Measurements from ENCODE around the gene SYNGR4.
A peak's percentile ranks its signal among the peaks of the same experiment; 100 is the strongest.

Gene SYNGR4

GRCh38 chr19:48373567-48373966 lies 9.4 kb downstream of the SYNGR4 start:
- no peak for TF ChIP-seq ZFX (IDR thresholded peaks at IDR 0.05; ENCODE audit: borderline replicate concordance)
- TF ChIP-seq CTCF (IDR thresholded peaks at IDR 0.05): no peak
- H3K27ac ChIP-seq: no peak overlapping the region

GRCh38 chr19:48378194-48378570 lies 14.0 kb downstream of the SYNGR4 start:
- TF ChIP-seq ZFX (IDR thresholded peaks at IDR 0.05; ENCODE audit: borderline replicate concordance): no peak

GRCh38 chr19:48379058-48379457 lies 14.9 kb downstream of the SYNGR4 start:
- TF ChIP-seq ZFX (IDR thresholded peaks at IDR 0.05; ENCODE audit: borderline replicate concordance): no peak
- TF ChIP-seq CTCF (IDR thresholded peaks at IDR 0.05): no peak
- H3K27ac ChIP-seq: peak overlapping the region; percentile 25; the same call in 1 of the 2 replicates

More at GRCh38 chr19:48378194-48378570, 14.0 kb downstream of the SYNGR4 start:
- H3K27ac ChIP-seq: no peak overlapping the region

- no peak for TF ChIP-seq ZFX (IDR thresholded peaks at IDR 0.05; ENCODE audit: borderline replicate concordance)
- TF ChIP-seq CTCF (IDR thresholded peaks at IDR 0.05): 0 out of 2 replicates have a peak, but pooled peaks have one; percentile 2
- no peak overlapping the region for H3K27ac ChIP-seq
Observed at GRCh38 chr19:48381178-48381950, 17.2 kb downstream of the SYNGR4 start.

GRCh38 chr19:48382286-48382685 lies 18.1 kb downstream of the SYNGR4 start:
- no peak for TF ChIP-seq CTCF (IDR thresholded peaks at IDR 0.05)
- no peak for TF ChIP-seq ZFX (IDR thresholded peaks at IDR 0.05; ENCODE audit: borderline replicate concordance)
- no peak overlapping the region for H3K27ac ChIP-seq

GRCh38 chr19:48385461-48386087 lies 21.4 kb downstream of the SYNGR4 start:
- no peak overlapping the region for H3K27ac ChIP-seq
- TF ChIP-seq ZFX (IDR thresholded peaks at IDR 0.05; ENCODE audit: borderline replicate concordance) (no peak), CTCF (IDR thresholded peaks at IDR 0.05) (no peak)

GRCh38 chr19:48386981-48387380 lies 22.8 kb downstream of the SYNGR4 start:
- TF ChIP-seq ZFX (IDR thresholded peaks at IDR 0.05; ENCODE audit: borderline replicate concordance) (no peak), CTCF (IDR thresholded peaks at IDR 0.05) (no peak)
- no peak overlapping the region for H3K27ac ChIP-seq
